Caco-2 (cell line): Measurements from ENCODE around the gene STAP1. TPM values are rescaled to one million over a fixed set of nuclear protein-coding genes. Genes with fewer than 3 reads are reported as not detected.

Experiments
- BruUV-seq: library from RNA; stranded (reverse); fragments of 400-500 nt; replicated peaks from 2 replicates; lab custom pipeline; 2021; lab: Mats Ljungman, UMichigan
- CTCF ChIA-PET: fragments of 300-600 bp; sonication (Branson Sonifier 250); formaldehyde crosslinking; loops from one replicate; lab custom pipeline; 2022; ENCODE audit warnings: antibody characterized with exemption; lab: Charles Lee
- POLR2A ChIA-PET: fragments of 300-600 bp; sonication (Branson Sonifier 250); formaldehyde crosslinking; loops from one replicate; lab custom pipeline; 2022; ENCODE audit warnings: antibody characterized with exemption; lab: Charles Lee
- DNase-seq, 2 experiments: peaks; one replicate each; pipeline versions ENCODE4 v3.0.0 to v3.0.0-alpha.2; 2020 to 2022
- H3K27me3 ChIP-seq: replicated peaks from 2 replicates; pipeline ENCODE4 v1.6.0; 2011; ENCODE audit warnings: low read length; ENCODE audit not compliant: control insufficient read depth, insufficient read depth
- H3K36me3 ChIP-seq: 2 replicates; pipeline ENCODE4 v1.5.1; 2011; ENCODE audit warnings: low read length; ENCODE audit not compliant: control insufficient read depth, insufficient read depth
- H3K4me1 ChIP-seq: fragments of 250-450 bp; sonication (Bioruptor Pico); 2 replicates; pipeline ENCODE4 v1.5.1; 2020; ENCODE audit warnings: mild to moderate bottlenecking
- H3K4me3 ChIP-seq: 2 replicates; pipeline ENCODE4 v1.5.1; 2011; ENCODE audit warnings: low read depth, mild to moderate bottlenecking, control low read depth, low read length
- H3K9me3 ChIP-seq: fragments of 250-450 bp; sonication (Bioruptor Pico); 2 replicates; pipeline ENCODE4 v1.5.1; 2020; ENCODE audit warnings: mild to moderate bottlenecking, moderate library complexity
- H3K27ac Mint-ChIP-seq: one replicate; pipeline ENCODE4 v1.8.0; 2022; ENCODE audit warnings: mixed read lengths; ENCODE audit not compliant: unreplicated experiment
- H3K27me3 Mint-ChIP-seq: one replicate; pipeline ENCODE4 v1.8.0; 2022; ENCODE audit warnings: mixed read lengths; ENCODE audit not compliant: insufficient read depth, unreplicated experiment
- H3K36me3 Mint-ChIP-seq: one replicate; pipeline ENCODE4 v1.8.0; 2022; ENCODE audit warnings: mild to moderate bottlenecking, mixed read lengths; ENCODE audit not compliant: insufficient read depth, unreplicated experiment
- H3K4me1 Mint-ChIP-seq: one replicate; pipeline ENCODE4 v1.8.0; 2022; ENCODE audit warnings: low read depth, mixed read lengths; ENCODE audit not compliant: unreplicated experiment
- H3K4me3 Mint-ChIP-seq: one replicate; pipeline ENCODE4 v1.8.0; 2022; ENCODE audit warnings: mild to moderate bottlenecking, moderate library complexity, mixed read lengths; ENCODE audit not compliant: unreplicated experiment
- H3K9me3 Mint-ChIP-seq: one replicate; pipeline ENCODE4 v1.8.0; 2022; ENCODE audit warnings: mixed read lengths; ENCODE audit not compliant: unreplicated experiment
- CTCF ChIP-seq, 2 experiments: fragments of 200-600 bp in 1 of 2; IDR thresholded peaks; 1 replicate in 1 of 2; 2 replicates in 1 of 2; pipeline versions ENCODE4 v1.5.1 to v1.8.0; 2011 to 2022; ENCODE audit warnings: antibody characterized with exemption in 1 of 2, control low read depth in 1 of 2, inconsistent platforms in 1 of 2, low read depth in 1 of 2, low read length in 1 of 2, mild to moderate bottlenecking in 1 of 2, moderate library complexity in 1 of 2; ENCODE audit not compliant: insufficient read depth in 1 of 2, severe bottlenecking in 1 of 2, unreplicated experiment in 1 of 2
- intact Hi-C: fragments of 100-400 bp; cut with micrococcal nuclease; formaldehyde crosslinking; loops from one replicate; pipeline ENCODE4 v1.10.0; 2022; ENCODE audit not compliant: unreplicated experiment
- total RNA-seq: library from RNA; stranded (reverse); gene quantifications from 2 replicates; pipeline ENCODE4 v1.2.3, GENCODE V29; 2022

The STAP1 gene
- total RNA-seq, 1 experiment from 2014 or later, result not detected

DNA sequence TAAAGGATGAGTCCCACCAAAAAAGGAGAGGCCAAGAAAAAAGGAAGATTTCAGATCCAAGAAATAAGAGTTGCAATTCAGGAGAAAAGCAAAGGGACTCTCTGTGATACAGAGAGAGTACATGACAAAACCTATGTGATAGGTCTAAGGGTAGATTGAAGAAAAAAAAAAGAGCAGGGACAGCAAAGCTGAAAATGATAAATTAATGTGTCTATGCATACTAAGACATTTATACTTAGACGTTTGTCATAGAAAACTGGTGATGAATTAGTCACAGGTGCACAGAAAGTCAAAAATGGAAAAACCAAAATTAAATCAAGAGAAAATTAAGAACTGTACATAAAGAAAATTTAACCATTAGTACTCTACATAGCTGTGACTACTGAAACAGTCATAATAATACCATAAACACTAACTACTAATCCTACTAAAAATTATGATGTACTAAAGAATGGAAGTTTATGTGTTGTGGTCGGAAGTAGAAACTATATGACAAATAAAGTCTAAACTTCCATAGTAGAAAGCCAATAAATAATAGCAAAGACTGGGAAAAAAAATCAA lies 23.2 kb upstream of the STAP1 start:
- H3K27me3 Mint-ChIP-seq, result no peaks in the 10 kb centered on the region
- H3K4me3 Mint-ChIP-seq, result no peak overlapping the region
- no peaks in the 10 kb centered on the region for H3K4me1 ChIP-seq
- BruUV-seq, result no TSS peak
- no peak for TF ChIP-seq CTCF (IDR thresholded peaks at IDR 0.05; ENCODE audit: insufficient read depth in 1 of 2, low read depth in 1 of 2, low read length in 1 of 2, severe bottlenecking in 1 of 2, unreplicated experiment in 1 of 2)
- H3K36me3 ChIP-seq, result no peaks in the 10 kb centered on the region
- H3K27ac Mint-ChIP-seq, result no peak overlapping the region
- H3K4me3 ChIP-seq, result no peak overlapping the region
- ChIA-PET CTCF (no interaction called here), POLR2A (no interaction called here)
- no peak for DNase-seq
- no peaks in the 10 kb centered on the region for H3K9me3 Mint-ChIP-seq
- peaks cover 58% of the 10 kb centered on the region for H3K36me3 Mint-ChIP-seq
- no peaks in the 10 kb centered on the region for H3K9me3 ChIP-seq
- intact Hi-C loops, result no loop called here
- H3K4me1 Mint-ChIP-seq, result no peaks in the 10 kb centered on the region
- no peaks in the 10 kb centered on the region for H3K27me3 ChIP-seq

- POLR2A ChIA-PET, result no interaction called here
- no peaks in the 10 kb centered on the region for H3K36me3 ChIP-seq
Observed at GRCh38 chr4:67539830-67540229, 18.7 kb upstream of the STAP1 start.

DNA sequence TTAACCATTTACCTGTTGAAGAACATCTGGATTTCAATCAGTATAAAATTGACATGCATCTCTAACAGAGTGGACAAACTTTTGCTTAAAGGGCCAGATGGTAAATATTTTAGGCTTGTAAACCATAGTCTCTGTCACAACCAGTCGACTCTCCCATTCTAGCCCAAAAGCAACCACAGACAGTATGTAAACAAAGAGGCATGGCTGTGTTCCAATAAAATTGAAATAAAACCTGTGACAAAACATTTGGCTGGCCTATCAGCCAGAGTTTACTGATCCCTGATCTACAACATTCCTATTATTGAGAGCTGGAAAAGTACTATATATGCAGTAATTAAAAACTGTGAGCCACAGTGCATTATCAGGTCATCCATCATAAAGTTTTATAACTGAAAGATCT lies 16.5 kb upstream of the STAP1 start:
- DNase-seq, result no peak
- POLR2A ChIA-PET, result no interaction called here
- H3K4me1 Mint-ChIP-seq, result peaks cover 11% of the 10 kb centered on the region
- H3K36me3 Mint-ChIP-seq, result peaks cover 37% of the 10 kb centered on the region
- no peaks in the 10 kb centered on the region for H3K9me3 ChIP-seq
- no peak overlapping the region for H3K4me3 Mint-ChIP-seq
- H3K4me3 ChIP-seq, result no peak overlapping the region
- no peaks in the 10 kb centered on the region for H3K27me3 Mint-ChIP-seq
- no peak overlapping the region for H3K27ac Mint-ChIP-seq
- H3K4me1 ChIP-seq, result peaks cover 11% of the 10 kb centered on the region; the same call in 1 of the 2 replicates
- intact Hi-C loops, result no loop called here
- CTCF ChIA-PET, result no interaction called here
- H3K9me3 Mint-ChIP-seq, result no peaks in the 10 kb centered on the region
- H3K36me3 ChIP-seq, result no peaks in the 10 kb centered on the region
- no peaks in the 10 kb centered on the region for H3K27me3 ChIP-seq
- no TSS peak for BruUV-seq
- no peak for TF ChIP-seq CTCF (IDR thresholded peaks at IDR 0.05; ENCODE audit: insufficient read depth in 1 of 2, low read depth in 1 of 2, low read length in 1 of 2, severe bottlenecking in 1 of 2, unreplicated experiment in 1 of 2)

More at GRCh38 chr4:67539830-67540229, 18.7 kb upstream of the STAP1 start:
- Histone ChIP-seq H3K4me3 (no peak overlapping the region), H3K4me1 (peaks cover 11% of the 10 kb centered on the region; the same call in 1 of the 2 replicates), H3K27me3 (no peaks in the 10 kb centered on the region), H3K9me3 (no peaks in the 10 kb centered on the region)
- H3K4me1 Mint-ChIP-seq, result peaks cover 11% of the 10 kb centered on the region
- no peak overlapping the region for H3K4me3 Mint-ChIP-seq
- peaks cover 46% of the 10 kb centered on the region for H3K36me3 Mint-ChIP-seq
- TF ChIP-seq CTCF (IDR thresholded peaks at IDR 0.05; ENCODE audit: insufficient read depth in 1 of 2, low read depth in 1 of 2, low read length in 1 of 2, severe bottlenecking in 1 of 2, unreplicated experiment in 1 of 2), result no peak
- no peaks in the 10 kb centered on the region for H3K9me3 Mint-ChIP-seq
- intact Hi-C loops, result no loop called here
- CTCF ChIA-PET, result no interaction called here
- H3K27me3 Mint-ChIP-seq, result no peaks in the 10 kb centered on the region
- BruUV-seq, result no TSS peak
- H3K27ac Mint-ChIP-seq, result no peak overlapping the region
- DNase-seq, result no peak
